GM12892 (cell line): ENCODE results near the gene MTUS2.

Experiments
- POLR2AphosphoS5 ChIP-seq: IDR thresholded peaks from 2 replicates; pipeline ENCODE4 v1.6.1; 2011; ENCODE audit warnings: low read depth, low read length, control low read depth
- TAF1 ChIP-seq: IDR thresholded peaks from 2 replicates; pipeline ENCODE4 v1.6.1; 2011; ENCODE audit warnings: low read depth, mild to moderate bottlenecking, control low read depth, low read length, borderline replicate concordance

- TF ChIP-seq POLR2AphosphoS5 (no peak), TAF1 (no peak)
These were observed 678.4 kb downstream of the MTUS2 start for GRCh38 chr13:29498426-29499040.
